IMR-90 (cell line): Measurements from ENCODE around the gene TP53TG5. TPM values are rescaled to one million over a fixed set of nuclear protein-coding genes. Genes with fewer than 3 reads are reported as not detected.

Source experiments
- ATAC-seq: fragments of 200-7000 bp; cut with Tn5 transposase; 2 replicates; pipeline ENCODE4 v1.9.1; 2020; ENCODE audit warnings: low read depth, mild to moderate bottlenecking, moderate library complexity
- BruUV-seq: library from RNA; stranded (reverse); fragments of 400-500 nt; replicated peaks from 2 replicates; lab custom pipeline; 2021; lab: Mats Ljungman, UMichigan
- CTCF ChIA-PET: fragments of 300-600 bp; formaldehyde crosslinking; extraction: SDS; loops from one replicate; lab custom pipeline; 2021; ENCODE audit warnings: antibody characterized with exemption; lab: Yijun Ruan, JAX
- POLR2A ChIA-PET: fragments of 300-600 bp; sonication (Branson Sonifier 250); formaldehyde crosslinking; loops from one replicate; lab custom pipeline; 2022; ENCODE audit warnings: antibody characterized with exemption; ENCODE audit not compliant: unreplicated experiment; lab: Charles Lee
- DNase-seq: peaks from one replicate; pipeline ENCODE4 v3.0.0; 2013
- H2AFZ ChIP-seq: replicated peaks from 2 replicates; pipeline ENCODE3; 2013; ENCODE audit warnings: low read length, mild to moderate bottlenecking; ENCODE audit not compliant: poor library complexity
- H2AK5ac ChIP-seq: 2 replicates; pipeline ENCODE4 v1.6.1; 2013; ENCODE audit warnings: low read depth, low read length, inconsistent platforms
- H2AK9ac ChIP-seq: replicated peaks from 2 replicates; pipeline ENCODE3; 2013; ENCODE audit warnings: mild to moderate bottlenecking, low read depth, low read length, moderate library complexity; ENCODE audit not compliant: poor library complexity
- H2BK120ac ChIP-seq: 2 replicates; pipeline ENCODE4 v1.6.1; 2013; ENCODE audit warnings: low read depth, low read length, inconsistent platforms
- H2BK15ac ChIP-seq: 3 replicates; pipeline ENCODE4 v1.6.1; 2013; ENCODE audit warnings: low read depth, low read length, inconsistent platforms
- H2BK20ac ChIP-seq: 2 replicates; pipeline ENCODE4 v1.6.1; 2013; ENCODE audit warnings: low read depth, mild to moderate bottlenecking, inconsistent platforms, low read length, moderate library complexity
- H2BK5ac ChIP-seq: 2 replicates; pipeline ENCODE4 v1.6.1; 2013; ENCODE audit warnings: mild to moderate bottlenecking, low read depth, low read length, inconsistent platforms; ENCODE audit not compliant: poor library complexity, severe bottlenecking
- H3K14ac ChIP-seq: replicated peaks from 2 replicates; pipeline ENCODE4 v1.6.1; 2013; ENCODE audit warnings: low read depth, low read length, inconsistent platforms
- H3K18ac ChIP-seq: 2 replicates; pipeline ENCODE4 v1.6.1; 2013; ENCODE audit warnings: low read depth, low read length, control low read depth
- H3K23ac ChIP-seq: 2 replicates; pipeline ENCODE4 v1.6.1; 2013; ENCODE audit warnings: low read depth, low read length, inconsistent platforms
- H3K27ac ChIP-seq: 2 replicates; pipeline ENCODE4 v1.5.1; 2013; ENCODE audit warnings: mild to moderate bottlenecking, control low read depth, low read length; ENCODE audit not compliant: insufficient read depth
- H3K27me3 ChIP-seq: 2 replicates; pipeline ENCODE4 v1.6.1; 2013; ENCODE audit warnings: low read length; ENCODE audit not compliant: control insufficient read depth, insufficient read depth
- H3K36me3 ChIP-seq: 2 replicates; pipeline ENCODE4 v1.6.1; 2013; ENCODE audit warnings: low read length, mixed read lengths; ENCODE audit not compliant: control insufficient read depth, insufficient read depth
- H3K4ac ChIP-seq: 2 replicates; pipeline ENCODE4 v1.6.1; 2013; ENCODE audit warnings: low read depth, low read length, inconsistent platforms
- H3K4me1 ChIP-seq: 2 replicates; pipeline ENCODE4 v1.6.1; 2013; ENCODE audit warnings: low read length, mixed read lengths; ENCODE audit not compliant: control insufficient read depth, insufficient read depth
- H3K4me2 ChIP-seq: 2 replicates; pipeline ENCODE4 v1.6.1; 2013; ENCODE audit warnings: low read depth, mild to moderate bottlenecking, control low read depth, low read length, moderate library complexity
- H3K4me3 ChIP-seq: 2 replicates; pipeline ENCODE4 v1.5.1; 2013; ENCODE audit warnings: low read depth, mild to moderate bottlenecking, control low read depth, low read length, moderate library complexity; ENCODE audit not compliant: insufficient read depth
- H3K56ac ChIP-seq: 2 replicates; pipeline ENCODE4 v1.6.1; 2013; ENCODE audit warnings: low read length, inconsistent platforms; ENCODE audit not compliant: insufficient read depth; ENCODE audit errors: extremely low read depth
- H3K79me1 ChIP-seq, 2 experiments: 2 replicates each; pipeline ENCODE4 v1.6.1; 2013; ENCODE audit warnings: low read length in 2 of 2, inconsistent platforms in 1 of 2, low read depth in 1 of 2
- H3K9ac ChIP-seq: 2 replicates; pipeline ENCODE4 v1.6.1; 2013; ENCODE audit warnings: low read depth, low read length, control low read depth
- H3K9me1 ChIP-seq: 2 replicates; pipeline ENCODE4 v1.6.1; 2013; ENCODE audit warnings: low read length, inconsistent platforms; ENCODE audit not compliant: insufficient read depth
- H3K9me3 ChIP-seq: 2 replicates; pipeline ENCODE4 v1.6.1; 2013; ENCODE audit warnings: low read length; ENCODE audit not compliant: control insufficient read depth, insufficient read depth
- H4K20me1 ChIP-seq: 2 replicates; pipeline ENCODE4 v1.6.1; 2013; ENCODE audit warnings: low read length, inconsistent platforms; ENCODE audit not compliant: insufficient read depth
- H4K5ac ChIP-seq: 2 replicates; pipeline ENCODE4 v1.6.1; 2013; ENCODE audit warnings: mild to moderate bottlenecking, low read depth, low read length, control low read depth
- H4K8ac ChIP-seq, 2 experiments: 2 replicates each; pipeline ENCODE4 v1.6.1; 2013; ENCODE audit warnings: low read depth in 2 of 2, low read length in 2 of 2, control low read depth in 1 of 2, inconsistent platforms in 1 of 2
- H4K91ac ChIP-seq: 2 replicates; pipeline ENCODE4 v1.6.1; 2013; ENCODE audit warnings: low read depth, low read length, inconsistent platforms; ENCODE audit not compliant: insufficient read depth
- POLR2A ChIP-seq: IDR thresholded peaks from 2 replicates; pipeline ENCODE4 v1.6.1; 2012; ENCODE audit warnings: mild to moderate bottlenecking, low read depth, low read length
- SMC3 ChIP-seq: fragments of 150-350 bp; IDR thresholded peaks from 2 replicates; pipeline ENCODE4 v1.6.1; 2016; ENCODE audit warnings: low read depth, mild to moderate bottlenecking, antibody characterized with exemption, low read length, moderate library complexity
- WGBS, 2 experiments: methylation state at CpG; one replicate each; pipeline versions ENCODE4 v1.1.5 to v1.1.7; 2013; ENCODE audit warnings: missing lambda C conversion rate in 2 of 2; ENCODE audit not compliant: insufficient read length in 1 of 2; ENCODE audit errors: extremely low coverage in 2 of 2; 5-methylcytosine and 5-hydroxymethylcytosine counted together
- dilution Hi-C: fragments of 300-500 bp; cut with HindIII; formaldehyde crosslinking; loops from one replicate; pipeline ENCODE4 v1.14.3; 2018; ENCODE audit warnings: low sequenced_read_pairs; ENCODE audit not compliant: unreplicated experiment
- in situ Hi-C: fragments of 300-500 bp; cut with MboI; formaldehyde crosslinking; loops from 3 replicates; pipeline ENCODE4 v1.14.3; 2019; ENCODE audit warnings: low sequenced_read_pairs, inconsistent platforms, mixed read lengths
- intact Hi-C: fragments of 100-400 bp; cut with micrococcal nuclease; formaldehyde crosslinking; loops from 2 replicates; pipeline ENCODE4 v1.10.0; 2022
- polyA plus RNA-seq, 3 experiments: library from polyadenylated mRNA; depleted of rRNA; stranded (reverse); fragments of >200 nt; gene quantifications; 2 replicates each; pipeline ENCODE4 v1.2.3, GENCODE V29; 2012; ENCODE audit warnings: low replicate concordance in 1 of 3
- total RNA-seq: library from RNA; depleted of rRNA; stranded (reverse); fragments of >200 nt; gene quantifications from 2 replicates; pipeline ENCODE4 v1.2.3, GENCODE V29; 2012

Gene TP53TG5
- total and polyA plus RNA-seq, 2 of the 4 experiments (the other 2 are of a cell fraction) = not detected

- Histone ChIP-seq H3K23ac (no peak overlapping the region), H3K14ac (no peak overlapping the region), H3K27ac (no peak overlapping the region), H3K56ac (no peak overlapping the region), H2BK120ac (no peak overlapping the region), H4K8ac (no peak overlapping the region), H3K9me3 (no peaks in the 10 kb centered on the region), H4K20me1 (peaks cover 31% of the 10 kb centered on the region), H3K36me3 (no peaks in the 10 kb centered on the region), H3K4me1 (peaks cover 22% of the 10 kb centered on the region), H4K5ac (no peak overlapping the region), H2AFZ (no peak overlapping the region), H3K79me1 (peaks cover 0 to 38% of the 10 kb centered on the region in 2 experiments; a peak in 3 of 4 replicates), H3K4me3 (no peak overlapping the region), H3K4ac (no peak overlapping the region), H3K9ac (no peak overlapping the region), H3K18ac (no peak overlapping the region), H3K4me2 (no peak overlapping the region), H2BK20ac (no peak overlapping the region), H2BK15ac (no peak overlapping the region), H4K91ac (no peak overlapping the region), H3K9me1 (peaks cover 11% of the 10 kb centered on the region), H2AK5ac (no peak overlapping the region), H2BK5ac (no peak overlapping the region), H2AK9ac (no peak overlapping the region), H3K27me3 (no peaks in the 10 kb centered on the region)
- WGBS, 2 experiments = no CpG with 5 or more reads among the region's 1 CpG
- no TSS peak for BruUV-seq
- ChIA-PET CTCF (no interaction called here), POLR2A (no interaction called here)
- dilution Hi-C loops = no loop called here
- in situ Hi-C loops = no loop called here
- ATAC-seq (no peak), DNase-seq (no peak)
- intact Hi-C loops = no loop called here
- TF ChIP-seq POLR2A = no peak
- TF ChIP-seq SMC3 = no peak
Observed at GRCh38 chr20:45350217-45350616, 27.9 kb downstream of the TP53TG5 start.
